GM19324 (cell line): ENCODE measurements around the gene MCAM.

ENCODE experiments used
- ATAC-seq: cut with Tn5 transposase; IDR thresholded peaks from one replicate; pipeline ENCODE4 v1.9.1; 2021; ENCODE audit warnings: mild to moderate bottlenecking, moderate library complexity; ENCODE audit not compliant: unreplicated experiment, low FRiP score

The MCAM gene

GRCh38 chr11:119345685-119346084 is 28.8 kb upstream of the MCAM start:
- no peak for ATAC-seq

- ATAC-seq: no peak
Measured at GRCh38 chr11:119344291-119345010, 27.5 kb upstream of the MCAM start.

DNA sequence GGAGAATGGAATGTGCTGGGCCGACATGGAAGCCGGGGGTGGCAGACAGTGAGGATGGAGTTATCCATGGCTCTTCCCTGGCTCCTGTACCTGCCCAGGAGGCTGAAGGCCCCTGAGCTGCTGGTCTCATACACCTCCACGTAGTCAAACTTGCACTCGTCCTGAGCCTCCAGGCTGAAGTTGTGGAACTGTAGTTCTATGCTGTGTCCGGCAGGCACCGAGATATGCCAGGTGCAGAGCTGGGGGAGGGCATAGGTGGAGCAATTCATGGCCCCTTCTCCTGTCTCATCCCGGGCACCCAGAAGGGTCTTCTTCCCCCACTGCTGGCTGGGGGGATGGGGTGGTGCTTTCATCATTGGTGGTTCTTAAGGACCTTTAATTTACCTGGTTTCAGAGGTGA is 26.8 kb upstream of the MCAM start:
- ATAC-seq: no peak

DNA sequence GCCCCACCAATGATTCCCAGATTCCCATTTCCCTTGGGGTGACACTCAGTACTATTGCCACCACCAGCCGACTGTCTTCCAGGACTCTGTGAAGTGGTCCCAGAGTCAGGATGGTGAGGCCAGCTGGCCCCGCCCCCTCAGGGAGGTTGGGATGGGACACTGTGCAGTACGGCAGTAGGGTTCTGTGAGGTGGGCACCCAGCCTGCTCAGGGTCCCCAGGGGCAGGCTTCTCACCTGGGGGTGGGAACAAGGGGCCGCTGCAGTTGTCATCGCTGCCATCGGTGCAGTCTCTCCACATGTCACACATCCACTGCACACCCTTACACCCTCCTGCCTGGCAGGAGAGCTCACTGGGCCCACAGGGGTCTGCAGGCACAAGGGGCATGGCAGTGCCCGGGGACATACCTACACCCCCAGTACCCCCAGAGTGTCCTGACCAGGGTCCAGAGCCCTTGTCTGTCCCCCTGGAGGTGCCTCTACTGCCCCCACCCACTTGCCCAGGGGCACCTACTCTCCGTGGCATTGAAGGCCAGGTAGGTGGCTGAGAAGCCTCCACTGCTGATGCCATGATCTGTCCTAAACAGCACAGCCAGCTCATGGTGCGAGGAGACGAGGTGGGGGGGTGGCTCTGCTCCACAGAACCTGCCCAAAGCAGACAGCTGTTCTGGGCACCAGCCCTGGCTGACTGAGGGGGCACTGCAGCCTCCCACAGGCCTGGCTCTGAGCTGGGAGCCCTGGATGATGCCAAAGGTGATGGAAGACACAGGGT is 25.6 kb upstream of the MCAM start:
- ATAC-seq: no peak

- no peak for ATAC-seq
Measured at GRCh38 chr11:119342023-119342300, 25.0 kb upstream of the MCAM start.

GRCh38 chr11:119341222-119342022 is 24.5 kb upstream of the MCAM start:
- ATAC-seq: no peak

GRCh38 chr11:119340335-119341221 is 23.6 kb upstream of the MCAM start, which contains the start of gene C1QTNF5:
C1QTNF5 (minus strand) TSS chr11:119340883; CDS start chr11:119340397, 486 bp downstream.
- ATAC-seq: no peak

DNA sequence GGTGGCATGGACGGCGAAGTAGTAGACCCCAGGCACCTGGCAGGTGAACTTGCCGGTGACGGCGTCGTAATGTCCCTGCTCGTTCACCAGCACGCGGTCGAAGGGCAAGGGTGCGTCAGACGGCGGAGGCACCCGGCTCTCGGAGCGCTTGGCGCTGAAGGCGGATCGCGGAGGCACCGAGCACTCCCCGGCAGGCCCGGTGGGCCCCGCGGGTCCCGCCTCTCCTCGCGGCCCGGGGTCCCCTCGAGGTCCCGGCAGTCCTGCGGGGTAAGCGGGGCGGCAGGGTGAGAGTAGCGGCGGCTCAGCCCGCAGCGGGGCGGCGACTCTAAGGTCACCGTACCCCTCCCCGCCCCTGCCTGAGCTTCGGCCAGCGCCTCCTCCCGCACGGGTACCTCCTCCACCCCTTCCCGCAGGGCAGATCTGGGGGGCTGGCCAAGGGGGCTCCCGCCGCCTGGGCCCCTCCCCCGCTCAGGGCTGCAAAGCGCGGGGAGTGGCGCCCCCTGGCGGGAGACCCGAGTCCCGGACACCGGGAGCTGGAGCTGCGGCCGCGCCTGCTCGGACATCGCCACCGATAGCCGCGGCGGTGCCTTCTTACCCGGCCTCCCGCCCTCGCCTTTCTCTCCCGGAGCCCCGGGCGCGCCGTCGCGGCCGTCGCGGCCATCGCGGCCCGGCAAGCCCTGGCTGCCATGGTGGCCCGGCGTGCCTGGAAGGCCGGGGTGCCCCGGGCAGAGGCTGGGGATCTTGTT is 22.8 kb upstream of the MCAM start:
- ATAC-seq: no peak

- ATAC-seq: no peak
Measured at GRCh38 chr11:119338965-119339588, 22.1 kb upstream of the MCAM start.

GRCh38 chr11:119338318-119338890 is 21.5 kb upstream of the MCAM start:
- ATAC-seq: no peak

DNA sequence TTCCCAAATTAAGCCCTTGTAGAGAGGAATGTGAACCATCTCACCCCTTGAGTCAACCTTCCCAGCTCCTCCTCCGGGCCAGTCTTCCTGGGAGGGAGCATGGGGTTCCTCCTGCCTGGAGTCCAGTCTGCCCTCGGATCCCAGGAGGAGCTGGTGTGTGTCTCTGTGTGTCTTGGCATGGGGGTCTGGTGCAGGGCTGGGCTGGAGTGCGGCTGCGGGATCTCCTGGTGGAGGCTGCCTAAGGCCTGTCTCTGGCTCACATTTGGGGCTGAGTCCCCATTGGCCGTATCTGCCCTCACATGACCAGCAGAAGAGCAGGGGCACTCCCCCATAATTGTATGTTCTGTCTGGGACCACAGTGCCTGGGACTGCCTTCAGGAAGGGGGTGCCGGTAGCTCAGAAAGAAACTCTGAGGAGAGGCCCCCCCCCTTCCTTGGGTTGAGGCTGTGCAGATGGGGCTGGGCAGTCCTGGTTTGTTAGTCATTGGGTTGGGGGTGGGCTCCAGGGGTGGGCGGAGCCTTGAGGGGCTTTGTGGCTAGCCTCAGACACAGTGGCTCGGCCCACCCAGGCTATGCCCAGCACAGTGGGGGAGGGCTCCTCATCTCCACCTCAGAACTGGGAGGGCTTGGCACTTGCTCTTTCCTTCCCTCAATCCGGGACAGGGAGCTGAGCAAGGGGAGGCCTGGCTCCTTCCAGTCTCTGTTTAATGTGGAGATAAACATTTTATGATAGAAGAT is 20.8 kb upstream of the MCAM start:
- ATAC-seq: no peak

- ATAC-seq: no peak
Measured at GRCh38 chr11:119336744-119337469, 20.0 kb upstream of the MCAM start.

DNA sequence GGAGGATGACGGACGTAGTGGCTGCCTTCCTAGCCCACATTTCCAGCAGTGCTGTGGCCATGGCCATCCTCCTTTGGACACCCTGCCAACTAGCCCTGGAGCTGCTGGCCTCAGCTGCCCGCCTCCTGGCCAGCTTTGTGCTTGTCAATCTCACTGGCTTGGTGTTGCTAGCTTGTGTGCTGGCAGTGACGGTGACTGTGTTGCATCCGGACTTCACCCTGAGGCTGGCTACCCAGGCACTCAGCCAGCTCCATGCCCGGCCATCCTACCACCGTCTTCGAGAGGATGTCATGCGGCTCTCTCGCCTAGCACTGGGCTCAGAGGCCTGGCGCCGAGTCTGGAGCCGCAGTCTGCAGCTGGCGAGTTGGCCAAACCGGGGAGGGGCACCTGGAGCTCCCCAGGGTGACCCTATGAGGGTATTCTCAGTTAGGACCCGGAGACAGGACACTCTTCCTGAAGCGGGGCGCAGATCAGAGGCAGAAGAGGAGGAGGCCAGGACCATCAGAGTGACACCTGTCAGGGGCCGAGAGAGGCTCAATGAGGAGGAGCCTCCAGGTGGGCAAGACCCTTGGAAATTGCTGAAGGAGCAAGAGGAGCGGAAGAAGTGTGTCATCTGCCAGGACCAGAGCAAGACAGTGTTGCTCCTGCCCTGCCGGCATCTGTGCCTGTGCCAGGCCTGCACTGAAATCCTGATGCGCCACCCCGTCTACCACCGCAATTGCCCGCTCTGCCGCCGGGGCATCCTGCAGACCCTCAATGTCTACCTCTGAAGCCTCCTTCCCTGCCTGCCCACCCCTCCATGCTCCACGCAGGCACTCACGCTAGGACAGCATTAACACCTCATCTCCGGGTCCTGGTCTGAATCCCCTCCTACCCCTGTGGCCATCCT is 19.0 kb upstream of the MCAM start:
- ATAC-seq: no peak

DNA sequence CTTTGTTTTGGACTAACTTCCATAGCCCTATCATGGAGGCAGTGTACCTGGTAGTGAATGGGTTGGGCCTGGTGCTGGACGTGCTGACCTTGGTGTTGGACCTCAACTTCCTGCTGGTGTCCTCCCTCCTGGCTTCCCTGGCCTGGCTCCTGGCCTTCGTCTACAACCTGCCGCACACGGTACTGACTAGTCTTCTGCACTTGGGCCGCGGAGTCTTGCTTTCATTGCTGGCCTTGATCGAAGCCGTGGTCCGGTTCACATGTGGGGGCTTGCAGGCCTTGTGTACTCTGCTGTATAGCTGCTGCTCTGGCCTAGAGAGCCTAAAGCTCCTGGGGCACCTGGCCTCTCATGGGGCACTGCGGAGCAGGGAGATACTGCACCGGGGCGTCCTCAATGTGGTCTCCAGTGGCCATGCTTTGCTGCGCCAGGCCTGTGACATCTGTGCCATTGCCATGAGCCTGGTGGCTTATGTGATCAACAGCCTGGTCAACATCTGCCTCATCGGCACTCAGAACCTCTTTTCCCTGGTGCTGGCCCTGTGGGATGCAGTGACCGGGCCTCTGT is 18.2 kb upstream of the MCAM start:
- no peak for ATAC-seq

DNA sequence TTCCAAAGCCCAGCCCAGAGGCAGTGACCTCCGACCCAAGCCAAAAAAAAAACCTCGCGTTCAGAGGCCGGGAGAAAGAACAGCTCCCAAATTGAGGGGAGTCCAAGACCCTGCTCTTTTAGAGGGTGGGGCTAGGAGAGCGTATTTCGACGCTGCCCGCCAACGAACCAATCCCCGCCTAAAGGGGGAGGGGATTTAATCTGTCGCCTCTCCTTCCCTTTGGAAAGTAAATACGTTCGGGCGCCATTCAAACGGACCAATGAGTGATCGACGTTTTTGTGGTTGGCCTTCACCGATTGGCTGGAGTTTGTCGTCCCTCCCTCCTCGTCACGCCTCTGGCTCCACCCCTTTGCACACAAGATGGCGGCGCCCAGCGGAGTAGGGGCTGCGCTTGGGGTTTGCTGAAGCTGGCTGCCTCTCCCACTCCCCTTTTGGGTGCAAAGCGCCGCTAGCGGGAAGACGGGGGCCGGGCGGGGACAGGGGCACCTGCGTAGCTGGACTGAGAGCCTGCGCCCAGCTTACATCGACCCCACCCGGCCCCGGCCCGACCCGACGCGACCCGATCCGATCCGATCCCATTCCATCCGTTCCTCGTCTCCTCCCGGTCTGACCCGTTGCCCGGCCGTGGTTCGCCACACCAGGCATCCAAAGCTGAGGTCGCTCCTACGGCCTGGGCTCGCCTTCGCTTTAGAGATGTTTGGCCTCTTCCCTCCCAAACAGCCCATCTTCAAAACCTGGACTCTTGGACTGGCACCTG is 17.4 kb upstream of the MCAM start, which contains the start of gene RNF26:
Gene RNF26, plus strand, starts transcription at position 354 of the 757 bp plus-strand sequence. CDS start 596 bp downstream, outside the sequence.
- ATAC-seq: peak; percentile 89
